Breast epithelium (tissue), 3 donors: Measurements from ENCODE around the gene ZNF536.

ENCODE experiments used
- CTCF ChIP-seq, 3 donors: fragments of 450-650 bp; IDR thresholded peaks; one replicate each; pipeline ENCODE4 v1.5.1; 2016 to 2017; ENCODE audit warnings: antibody characterized with exemption in 3 of 3, mild to moderate bottlenecking in 3 of 3, moderate library complexity in 3 of 3
- POLR2A ChIP-seq: fragments of 450-650 bp; IDR thresholded peaks from one replicate; pipeline ENCODE4 v1.6.1; 2016; ENCODE audit warnings: antibody characterized with exemption, mild to moderate bottlenecking, moderate library complexity
- POLR2AphosphoS5 ChIP-seq, 3 donors: sonication (generic); formaldehyde crosslinking; IDR thresholded peaks; one replicate each; pipeline ENCODE4 v1.6.1; 2017; ENCODE audit warnings: antibody characterized with exemption in 3 of 3

GRCh38 chr19:30481063-30481462 lies 108.9 kb downstream of the ZNF536 start:
- no peak for TF ChIP-seq CTCF (IDR thresholded peaks at IDR 0.05)
- no peak for TF ChIP-seq POLR2A
- no peak for TF ChIP-seq POLR2AphosphoS5 (IDR thresholded peaks at IDR 0.05)
